ENCODE results near the gene MSRB3. TPM values are rescaled to one million over a fixed set of nuclear protein-coding genes. Genes with fewer than 3 reads are reported as not detected.
"Not testable (repeated sequence)": the region's sequence is repeated elsewhere in the genome, so short reads cannot be mapped to it uniquely, and the experiment has no call there.

The MSRB3 gene
- total RNA-seq, 1 experiment from 2014 or later, result 1.4 TPM

- no peak for TF ChIP-seq CTCF (IDR thresholded peaks at IDR 0.05; ENCODE audit: unreplicated experiment)
- intact Hi-C loops (cut with micrococcal nuclease; ENCODE audit: unreplicated experiment), result loop anchor here (5.0 to 10.0 kb wide), 2 partner anchors 224 to 516 kb away; no protein-coding TSS in a partner anchor
- H3K36me3 Mint-ChIP-seq (ENCODE audit: insufficient read depth, unreplicated experiment), result no peaks in the 10 kb centered on the region
Observed at GRCh38 chr12:65311260-65311659, 32.8 kb downstream of the MSRB3 start.

GRCh38 chr12:65313719-65314317 is 35.3 kb downstream of the MSRB3 start:
- BruUV-seq (replicated peaks), result no TSS peak
- H3K4me3 Mint-ChIP-seq (ENCODE audit: low read depth, unreplicated experiment), result no peak overlapping the region
- no peaks in the 10 kb centered on the region for H3K9me3 Mint-ChIP-seq (ENCODE audit: low read depth, unreplicated experiment)
- no peak overlapping the region for H3K27ac Mint-ChIP-seq (ENCODE audit: unreplicated experiment)
- no peak for DNase-seq
- intact Hi-C loops (cut with micrococcal nuclease; ENCODE audit: unreplicated experiment), result loop anchor here (1.0 to 10.0 kb wide), 6 partner anchors 221 to 773 kb away; no protein-coding TSS in a partner anchor
- H3K27me3 Mint-ChIP-seq (ENCODE audit: unreplicated experiment), result no peaks in the 10 kb centered on the region
- CTCF ChIA-PET, result interaction anchor here (1.2 kb wide), 1 partner anchor 223 kb away, joined by 3 read pairs; no protein-coding TSS in a partner anchor
- H3K36me3 Mint-ChIP-seq (ENCODE audit: insufficient read depth, unreplicated experiment), result no peaks in the 10 kb centered on the region
- TF ChIP-seq CTCF (IDR thresholded peaks at IDR 0.05; ENCODE audit: unreplicated experiment), result peak; percentile 43
- peaks cover 6% of the 10 kb centered on the region for H3K4me1 Mint-ChIP-seq (ENCODE audit: low read depth, unreplicated experiment)

More at GRCh38 chr12:65311260-65311659, 32.8 kb downstream of the MSRB3 start:
- no peak overlapping the region for H3K27ac Mint-ChIP-seq (ENCODE audit: unreplicated experiment)
- no peak for DNase-seq
- no peak overlapping the region for H3K4me3 Mint-ChIP-seq (ENCODE audit: low read depth, unreplicated experiment)
- no peaks in the 10 kb centered on the region for H3K27me3 Mint-ChIP-seq (ENCODE audit: unreplicated experiment)
- CTCF ChIA-PET, result no interaction called here
- BruUV-seq (replicated peaks), result no TSS peak
- H3K9me3 Mint-ChIP-seq (ENCODE audit: low read depth, unreplicated experiment), result no peaks in the 10 kb centered on the region
- H3K4me1 Mint-ChIP-seq (ENCODE audit: low read depth, unreplicated experiment), result peaks cover 12% of the 10 kb centered on the region

DNA sequence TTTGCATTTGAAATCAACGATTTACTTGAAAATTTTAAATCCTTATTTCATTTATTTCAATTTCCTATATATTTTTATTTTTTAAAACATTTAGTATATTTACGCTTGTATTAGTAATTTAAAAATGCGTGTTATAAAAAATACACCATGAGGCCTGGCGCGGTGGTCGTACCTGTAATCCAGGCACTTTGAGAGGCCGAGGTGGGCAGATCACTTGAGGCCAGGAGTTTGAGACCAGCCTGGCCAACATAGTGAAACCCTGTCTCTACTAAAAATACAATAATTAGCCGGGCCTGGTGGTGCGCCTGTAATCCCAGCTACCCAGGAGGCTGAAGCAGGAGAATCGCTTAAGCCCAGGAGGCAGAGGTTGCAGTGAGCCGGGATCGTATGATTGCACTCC is 36.8 kb downstream of the MSRB3 start:
- DNase-seq; H3K36me3 Mint-ChIP-seq (ENCODE audit: insufficient read depth, unreplicated experiment); BruUV-seq (replicated peaks); H3K27me3 Mint-ChIP-seq (ENCODE audit: unreplicated experiment); H3K4me3 Mint-ChIP-seq (ENCODE audit: low read depth, unreplicated experiment); H3K27ac Mint-ChIP-seq (ENCODE audit: unreplicated experiment); H3K9me3 Mint-ChIP-seq (ENCODE audit: low read depth, unreplicated experiment): not testable (repeated sequence)
- peaks cover 17% of the 10 kb centered on the region for H3K4me1 Mint-ChIP-seq (ENCODE audit: low read depth, unreplicated experiment)
- CTCF ChIA-PET, result interaction anchor here (0.8 kb wide), 1 partner anchor 241 kb away, joined by 3 read pairs; no protein-coding TSS in a partner anchor
- intact Hi-C loops (cut with micrococcal nuclease; ENCODE audit: unreplicated experiment), result loop anchor here (5.0 to 10.0 kb wide), 2 partner anchors 117 to 220 kb away; no protein-coding TSS in a partner anchor

DNA sequence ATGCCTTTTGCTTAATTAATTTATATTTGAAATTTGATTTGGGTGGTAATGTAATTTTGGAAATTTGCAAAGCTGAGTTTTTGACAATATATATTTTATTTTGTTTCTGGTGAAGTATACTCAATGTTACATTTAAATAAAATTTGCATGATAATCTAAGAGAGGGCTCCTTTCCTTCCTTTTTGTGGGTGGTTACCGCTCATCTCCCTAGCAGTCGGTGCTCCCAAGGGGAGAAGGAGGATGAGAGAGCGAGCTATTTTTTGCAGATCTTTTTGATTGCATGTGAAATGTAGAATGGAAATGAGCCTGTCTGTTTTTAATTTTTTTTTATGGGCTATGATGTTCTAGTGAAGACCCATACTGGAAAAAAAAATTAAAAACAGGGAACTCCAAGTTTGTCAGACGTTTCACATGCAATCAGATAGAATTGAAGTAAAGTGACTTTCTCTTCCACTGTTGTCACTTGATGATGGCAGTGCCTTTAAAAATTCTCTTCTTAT is 39.8 kb downstream of the MSRB3 start:
- H3K9me3 Mint-ChIP-seq (ENCODE audit: low read depth, unreplicated experiment), result no peaks in the 10 kb centered on the region

More for the DNA sequence above, 39.8 kb downstream of the MSRB3 start:
- H3K36me3 Mint-ChIP-seq (ENCODE audit: insufficient read depth, unreplicated experiment), result no peaks in the 10 kb centered on the region
- H3K4me1 Mint-ChIP-seq (ENCODE audit: low read depth, unreplicated experiment), result peaks cover 17% of the 10 kb centered on the region
- no peak for TF ChIP-seq CTCF (IDR thresholded peaks at IDR 0.05; ENCODE audit: unreplicated experiment)
- no peak for DNase-seq
- BruUV-seq (replicated peaks), result no TSS peak
- H3K27me3 Mint-ChIP-seq (ENCODE audit: unreplicated experiment), result no peaks in the 10 kb centered on the region
- intact Hi-C loops (cut with micrococcal nuclease; ENCODE audit: unreplicated experiment), result loop anchor here (5.0 to 10.0 kb wide), 2 partner anchors 114 to 217 kb away; no protein-coding TSS in a partner anchor
- H3K4me3 Mint-ChIP-seq (ENCODE audit: low read depth, unreplicated experiment), result no peak overlapping the region
- H3K27ac Mint-ChIP-seq (ENCODE audit: unreplicated experiment), result no peak overlapping the region
- CTCF ChIA-PET, result no interaction called here
